ENCODE data around the gene POLR2F.

- TF ChIP-seq EZH2phosphoT487 (IDR thresholded peaks at IDR 0.05; ENCODE audit: borderline replicate concordance) (no peak), CTCF (IDR thresholded peaks at IDR 0.05 in 2 of 3, conservative IDR thresholded peaks at IDR 0.05 in 1 of 3; ENCODE audit: borderline replicate concordance in 1 of 3, insufficient read depth in 1 of 3, low read depth in 2 of 3, low read length in 2 of 3) (no peak), EZH2 (IDR thresholded peaks at IDR 0.05) (no peak), POLR2A (IDR thresholded peaks at IDR 0.05; ENCODE audit: borderline replicate concordance, extremely low read depth, insufficient read depth, insufficient read length) (no peak), ZFX (IDR thresholded peaks at IDR 0.05) (no peak), ZNF274 (IDR thresholded peaks at IDR 0.05; ENCODE audit: low read depth, low read length) (no peak)
Measured at GRCh38 chr22:37942133-37942532, 11.4 kb upstream of the POLR2F start.
